Adrenal gland (tissue), 5 donors: ENCODE measurements around the gene PRDM15.

Source experiments
- CTCF ChIP-seq, 6 experiments: fragments of 450-650 bp in 4 of 6; fragments of 200-600 bp in 2 of 6; sonication (generic) in 1 of 6; IDR thresholded peaks; 1 replicate in 5 of 6; 2 replicates in 1 of 6; pipeline versions ENCODE4 v1.5.1 to v1.8.0; 2016 to 2021; ENCODE audit warnings: antibody characterized with exemption in 6 of 6, mild to moderate bottlenecking in 2 of 6, moderate library complexity in 1 of 6
- POLR2A ChIP-seq, 2 donors: fragments of 450-650 bp; IDR thresholded peaks; one replicate each; pipeline ENCODE4 v1.6.1; 2017; ENCODE audit warnings: antibody characterized with exemption in 2 of 2, mild to moderate bottlenecking in 2 of 2, moderate library complexity in 1 of 2
- donor health status: DM: no; HTN: no; CAD: no.

GRCh38 chr21:41820384-41821080 lies 58.6 kb downstream of the PRDM15 start:
- no peak for TF ChIP-seq CTCF (IDR thresholded peaks at IDR 0.05)
- TF ChIP-seq POLR2A (IDR thresholded peaks at IDR 0.05): no peak
